CD4-positive, alpha-beta T cell treated with Interleukin-21 for 1 hour (primary cell): ENCODE measurements around the gene ZBTB14.

Source experiments
- DNase-seq: peaks from one replicate; pipeline ENCODE4 v3.0.0-alpha.2; 2020

The ZBTB14 gene, protein sequence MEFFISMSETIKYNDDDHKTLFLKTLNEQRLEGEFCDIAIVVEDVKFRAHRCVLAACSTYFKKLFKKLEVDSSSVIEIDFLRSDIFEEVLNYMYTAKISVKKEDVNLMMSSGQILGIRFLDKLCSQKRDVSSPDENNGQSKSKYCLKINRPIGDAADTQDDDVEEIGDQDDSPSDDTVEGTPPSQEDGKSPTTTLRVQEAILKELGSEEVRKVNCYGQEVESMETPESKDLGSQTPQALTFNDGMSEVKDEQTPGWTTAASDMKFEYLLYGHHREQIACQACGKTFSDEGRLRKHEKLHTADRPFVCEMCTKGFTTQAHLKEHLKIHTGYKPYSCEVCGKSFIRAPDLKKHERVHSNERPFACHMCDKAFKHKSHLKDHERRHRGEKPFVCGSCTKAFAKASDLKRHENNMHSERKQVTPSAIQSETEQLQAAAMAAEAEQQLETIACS

DNA sequence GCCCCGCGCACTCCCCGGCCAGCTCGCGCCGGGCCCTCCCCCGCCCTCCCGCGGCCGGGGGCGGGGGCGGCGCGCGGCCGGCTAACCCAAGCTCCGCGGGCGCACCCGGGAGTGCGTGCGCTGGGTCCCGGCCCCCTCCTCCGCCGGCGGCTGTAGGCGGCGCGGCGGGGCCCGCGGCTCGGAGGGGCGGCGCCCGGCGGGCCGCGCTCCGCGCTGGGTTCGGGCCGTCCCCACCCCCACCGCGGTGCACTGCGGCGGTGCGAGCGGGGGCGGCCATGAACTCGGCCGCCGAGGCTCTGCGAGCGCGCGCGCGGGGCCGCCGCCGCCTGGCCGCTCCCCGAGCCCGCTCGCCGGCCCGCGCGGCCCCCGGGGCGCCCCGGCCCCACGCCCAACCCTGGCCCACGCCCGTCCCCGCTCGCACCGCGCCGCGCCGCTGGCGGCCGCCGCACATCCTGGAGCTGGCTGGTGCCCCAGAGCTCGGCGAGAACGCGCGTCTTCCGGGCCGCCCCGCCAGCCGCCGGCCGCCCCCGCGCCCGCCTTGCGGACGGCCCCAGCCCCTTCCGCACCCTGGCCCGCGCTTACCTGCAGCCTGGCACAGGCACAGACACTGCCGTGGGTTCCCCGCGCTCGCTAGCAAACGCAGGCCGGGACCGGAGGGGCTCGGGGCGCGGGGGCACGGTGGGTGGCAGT is at the start of gene ZBTB14:
TSS of gene ZBTB14 (minus strand) at position 496 of the 690 bp plus-strand sequence. CDS start 2,480 bp downstream, outside the sequence.
- peak; percentile 72 for DNase-seq

DNA sequence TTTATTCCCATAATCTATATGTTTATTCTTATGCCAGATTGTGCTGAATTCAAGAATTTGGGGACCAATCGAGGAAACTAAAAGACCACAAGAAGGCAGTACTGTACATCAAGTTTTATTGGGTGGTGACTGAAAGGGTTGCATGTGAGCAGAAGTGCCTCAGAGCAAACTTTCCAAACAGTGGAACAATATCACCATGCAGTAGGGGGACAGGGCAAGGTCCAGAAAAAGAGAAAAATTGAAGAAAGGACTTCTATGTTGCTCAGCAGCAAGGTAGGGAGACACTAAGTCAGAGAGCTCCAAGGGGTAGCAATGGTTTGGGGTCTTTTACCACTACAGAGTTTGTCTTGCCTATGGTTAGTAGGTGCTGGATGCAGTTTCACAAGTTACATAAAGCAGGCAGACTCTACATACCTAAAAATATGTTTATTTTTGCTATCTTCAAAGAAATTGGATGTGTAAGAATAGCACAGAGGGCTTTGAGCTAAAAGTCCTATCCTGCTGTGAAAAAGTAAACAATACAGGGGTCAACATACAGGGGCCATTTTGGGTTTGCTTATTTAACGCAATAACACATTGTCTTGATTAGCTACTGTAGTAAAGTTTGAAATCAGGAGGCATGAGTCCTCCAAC is 43.8 kb upstream of the ZBTB14 start:
- DNase-seq = no peak

DNA sequence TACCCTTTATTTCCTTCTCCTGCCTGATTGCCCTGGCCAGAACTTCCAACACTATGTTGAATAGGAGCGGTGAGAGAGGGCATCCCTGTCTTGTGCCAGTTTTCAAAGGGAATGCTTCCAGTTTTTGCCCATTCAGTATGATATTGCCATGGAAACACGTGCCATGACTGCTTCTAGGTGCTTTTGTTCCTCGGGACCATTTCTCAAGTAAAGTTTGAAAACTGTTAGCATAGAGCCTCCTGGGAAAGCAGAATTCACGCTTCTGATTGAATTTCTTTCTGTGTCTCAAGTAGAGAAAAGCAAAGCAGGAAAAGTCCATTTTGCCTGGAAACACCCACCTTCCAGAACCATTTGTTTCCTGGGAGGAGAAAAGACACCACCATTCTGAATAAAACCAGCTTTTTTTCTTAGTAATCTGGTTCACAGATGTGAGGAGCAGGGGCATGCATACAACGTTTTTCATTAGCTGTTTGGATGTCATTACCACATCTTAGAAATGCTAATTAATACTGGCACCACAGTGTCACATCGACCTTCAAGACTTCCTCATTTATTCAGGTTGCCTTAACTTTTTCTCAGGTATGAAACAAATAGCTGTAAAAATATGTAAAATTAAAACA is 39.0 kb upstream of the ZBTB14 start:
- no peak for DNase-seq

DNA sequence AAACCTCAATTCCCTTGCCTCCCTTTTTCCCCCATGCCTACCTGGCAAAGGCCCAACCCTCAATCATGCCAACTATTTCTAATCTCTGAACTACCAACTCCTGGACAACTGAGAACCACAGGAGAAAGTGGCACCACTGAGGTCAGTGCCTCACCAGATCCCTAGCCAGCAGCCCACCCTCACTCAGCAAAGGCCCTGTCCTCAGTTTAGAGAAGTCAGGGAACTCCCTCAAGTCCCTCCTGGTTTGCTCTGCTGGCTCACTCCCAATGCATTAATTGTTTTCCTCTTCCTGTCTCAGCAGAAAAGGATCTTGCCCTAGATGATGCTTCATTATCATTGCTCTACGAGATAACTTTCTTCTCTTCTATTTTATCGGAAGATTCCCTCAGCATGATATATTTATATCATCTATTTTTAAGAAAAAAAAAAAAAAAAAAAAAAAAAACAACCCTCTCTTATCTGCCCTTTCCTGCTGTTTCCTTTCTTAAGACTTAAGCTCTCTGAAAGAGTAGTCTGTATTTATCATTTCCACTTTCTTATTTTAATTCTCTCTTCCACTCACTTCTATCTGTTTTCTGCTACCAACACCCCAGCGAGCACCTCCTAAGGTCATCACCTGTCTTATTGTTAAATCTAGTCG is 22.7 kb upstream of the ZBTB14 start:
- no peak for DNase-seq

DNA sequence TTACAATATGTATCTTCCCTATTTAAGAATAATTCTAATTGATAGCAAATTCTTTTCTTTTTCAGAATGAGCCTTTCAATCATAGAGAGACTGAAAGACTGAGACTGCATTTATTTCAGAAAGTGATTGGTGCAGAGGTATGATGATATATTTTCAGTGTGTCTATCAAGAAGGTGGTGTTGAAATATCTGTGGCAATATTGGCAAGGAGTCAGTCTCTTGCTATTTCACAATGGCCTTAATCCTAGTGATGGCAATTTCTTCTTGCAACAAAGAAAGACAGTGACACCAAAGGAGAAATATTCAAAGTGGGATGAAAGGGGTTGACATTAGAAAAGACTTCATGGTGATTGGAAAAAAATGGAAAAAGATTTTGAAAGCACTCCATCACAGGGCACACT is 21.7 kb upstream of the ZBTB14 start:
- DNase-seq = no peak

DNA sequence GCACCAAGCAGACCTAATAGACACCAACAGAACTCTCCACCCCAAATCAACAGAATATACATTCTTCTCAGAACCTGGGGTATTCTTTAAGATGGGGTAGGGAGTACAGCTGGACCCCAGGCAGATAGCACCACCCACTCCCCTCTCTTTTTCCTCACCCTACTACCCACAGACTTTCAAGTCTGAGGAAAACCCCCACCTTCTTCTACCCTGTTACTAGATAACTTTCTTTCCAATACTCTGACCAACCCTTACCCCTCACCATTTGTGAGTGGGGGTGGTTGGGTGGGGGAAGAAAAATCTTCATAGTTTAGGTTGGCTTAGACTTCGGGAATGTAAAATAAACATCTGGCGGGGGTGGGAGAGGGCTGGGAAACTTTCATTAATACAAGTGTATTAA is 20.3 kb upstream of the ZBTB14 start:
- DNase-seq = no peak

DNA sequence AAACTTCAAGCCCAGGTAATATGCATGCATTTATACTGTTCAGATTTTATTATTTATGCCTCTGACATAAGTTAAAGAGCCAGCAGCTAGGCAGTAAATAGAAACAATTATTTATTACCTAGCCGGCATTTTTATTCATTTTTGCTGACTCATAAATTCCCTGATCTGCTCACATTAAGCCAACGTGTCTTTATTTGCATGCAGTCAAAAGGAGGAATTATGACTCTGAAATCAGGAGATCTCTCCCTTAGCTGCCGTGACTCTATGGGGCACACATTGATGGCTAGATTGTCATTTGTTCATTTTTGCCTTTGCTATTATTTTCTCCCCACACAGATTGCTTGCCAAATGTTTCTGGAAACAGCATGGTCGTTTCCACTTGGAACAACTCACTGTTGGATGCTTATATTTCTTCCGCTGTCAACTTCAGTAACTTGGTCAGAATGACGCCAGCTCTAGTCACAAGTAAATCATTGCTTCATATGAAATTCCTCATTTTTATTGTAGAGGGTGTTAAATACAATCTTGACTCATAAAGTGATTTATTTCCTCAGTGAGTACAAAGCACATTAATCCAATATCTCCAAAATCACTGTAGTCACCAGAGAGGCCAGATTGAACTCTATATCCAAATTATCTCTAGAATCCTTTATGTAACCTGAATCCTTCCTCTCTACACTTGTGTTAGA is 15.9 kb upstream of the ZBTB14 start:
- DNase-seq = no peak

DNA sequence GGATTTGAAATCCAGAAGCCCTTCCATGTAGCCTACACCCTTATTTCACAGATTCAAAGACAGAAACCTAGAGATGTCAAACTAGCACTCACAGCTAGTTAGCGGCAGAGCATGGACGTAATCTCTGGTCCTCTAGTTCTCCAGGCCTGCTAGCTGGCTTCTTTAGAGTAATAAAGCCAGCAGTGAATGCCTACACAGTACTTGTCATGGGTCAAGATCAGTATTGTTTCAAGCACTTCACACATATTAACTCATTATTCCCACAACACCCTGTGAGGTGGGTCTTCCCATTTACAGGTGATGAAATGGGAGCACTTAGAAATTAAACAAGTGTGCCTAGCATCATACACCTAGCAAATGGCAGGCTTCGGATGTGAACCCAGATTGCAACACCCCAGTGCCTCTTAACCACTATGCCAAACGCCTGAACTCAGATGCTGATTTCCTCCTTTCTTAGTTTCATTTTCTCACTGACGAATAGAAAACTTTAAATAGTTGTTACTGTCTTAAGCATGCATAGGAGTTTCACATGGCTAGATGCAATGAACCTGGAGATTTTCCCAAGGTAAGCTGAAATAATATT is 14.5 kb upstream of the ZBTB14 start:
- DNase-seq = peak; percentile 61

DNA sequence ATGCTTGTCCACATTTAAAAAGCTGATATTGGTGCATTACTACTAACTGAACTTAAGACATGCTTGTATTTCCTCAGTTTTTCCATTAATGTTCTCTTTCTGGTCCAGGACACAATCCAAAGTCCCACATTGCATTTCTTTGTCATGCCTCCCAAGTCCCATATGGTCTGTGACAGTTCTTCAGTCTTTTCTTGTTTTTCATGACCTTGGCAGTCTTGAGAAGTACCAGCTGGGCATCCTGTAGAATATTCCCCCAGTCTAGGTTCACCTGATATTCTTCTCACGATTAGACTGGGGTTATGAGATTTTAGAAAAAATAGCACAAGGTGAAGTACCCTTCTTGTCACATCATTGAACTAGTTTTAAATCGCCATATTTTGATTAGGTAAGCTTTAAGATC is 10.3 kb upstream of the ZBTB14 start:
- DNase-seq = no peak

DNA sequence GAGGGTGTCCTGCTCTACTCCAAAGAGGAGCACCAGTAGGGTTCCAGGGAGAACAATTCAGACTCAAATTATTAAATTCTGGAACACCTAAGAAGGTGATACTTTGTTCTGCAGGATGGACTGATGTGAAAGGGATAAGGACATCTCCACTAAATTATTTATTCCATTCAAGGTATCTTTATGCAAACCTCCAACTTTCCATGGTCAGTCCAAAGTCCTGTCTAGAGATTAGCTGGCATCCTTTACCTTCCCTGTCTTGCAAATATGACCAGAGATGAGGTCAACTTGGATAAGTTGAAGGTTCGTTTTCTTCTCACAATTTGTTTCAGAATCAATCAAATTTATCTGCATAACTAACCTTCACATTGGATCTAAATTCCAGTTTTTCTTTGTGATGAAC is 8.7 kb upstream of the ZBTB14 start:
- no peak for DNase-seq

DNA sequence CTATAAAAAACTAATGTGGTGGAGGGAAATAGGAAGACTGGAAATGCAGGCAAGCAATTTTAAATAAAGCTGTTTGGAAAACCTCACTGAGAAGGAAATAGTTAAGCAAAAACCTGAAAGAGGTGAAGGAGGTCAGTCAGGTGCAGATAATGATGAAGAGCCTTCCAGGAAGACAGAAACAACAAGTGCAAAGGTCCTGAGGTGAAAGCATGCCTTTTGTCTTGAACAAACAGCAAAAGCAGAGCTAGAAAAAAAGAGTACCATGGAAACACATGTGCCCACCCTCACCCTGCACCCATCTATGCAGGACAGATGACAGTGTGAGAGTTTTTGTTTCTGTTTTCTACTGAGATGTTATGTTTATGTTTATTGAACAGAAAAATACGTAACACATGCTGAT is 8.1 kb upstream of the ZBTB14 start:
- DNase-seq = no peak

DNA sequence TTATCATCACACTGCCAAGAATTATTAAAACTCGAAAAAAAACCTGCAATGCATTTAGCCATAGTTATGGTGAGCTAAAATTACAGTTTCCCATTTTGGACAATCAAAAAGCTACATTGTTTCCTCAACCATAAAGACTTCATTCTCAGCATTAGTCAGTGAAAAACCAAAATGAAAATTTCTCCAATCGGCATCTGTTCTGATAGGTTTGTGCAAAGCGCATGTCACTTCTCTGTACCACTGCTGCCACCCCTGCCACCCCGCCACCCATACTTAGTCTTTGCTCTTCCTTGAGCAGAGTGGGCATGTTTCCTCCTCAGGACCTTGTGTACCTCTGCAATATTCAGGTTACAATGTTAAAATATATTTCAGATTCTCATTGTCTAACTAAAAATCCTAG is 7.1 kb upstream of the ZBTB14 start:
- no peak for DNase-seq

DNA sequence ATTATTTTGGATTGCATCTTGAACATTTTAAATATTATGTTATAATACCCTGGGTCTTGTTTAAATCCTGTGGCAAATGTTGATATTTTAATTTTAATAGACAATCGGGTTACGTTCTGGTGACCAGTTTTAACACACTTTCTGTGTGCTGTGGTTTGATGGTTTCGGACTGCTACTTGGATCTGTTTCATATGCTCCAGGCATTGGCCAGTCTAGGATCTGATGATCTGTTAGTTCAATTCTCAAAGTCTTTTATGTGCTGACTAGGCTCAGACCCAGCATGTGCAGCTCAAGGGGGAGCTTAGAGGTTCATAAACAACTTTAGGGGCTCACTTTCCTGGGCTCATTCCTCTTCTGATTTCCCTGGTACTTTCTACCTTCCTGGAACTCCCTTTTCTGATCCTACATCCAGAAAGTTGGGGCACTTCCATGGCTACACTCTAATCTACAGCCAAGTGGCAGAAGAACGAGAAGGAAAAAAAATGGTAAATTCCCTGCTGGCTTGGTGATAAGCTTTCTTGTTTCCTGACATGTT is 5.0 kb upstream of the ZBTB14 start:
- no peak for DNase-seq

DNA sequence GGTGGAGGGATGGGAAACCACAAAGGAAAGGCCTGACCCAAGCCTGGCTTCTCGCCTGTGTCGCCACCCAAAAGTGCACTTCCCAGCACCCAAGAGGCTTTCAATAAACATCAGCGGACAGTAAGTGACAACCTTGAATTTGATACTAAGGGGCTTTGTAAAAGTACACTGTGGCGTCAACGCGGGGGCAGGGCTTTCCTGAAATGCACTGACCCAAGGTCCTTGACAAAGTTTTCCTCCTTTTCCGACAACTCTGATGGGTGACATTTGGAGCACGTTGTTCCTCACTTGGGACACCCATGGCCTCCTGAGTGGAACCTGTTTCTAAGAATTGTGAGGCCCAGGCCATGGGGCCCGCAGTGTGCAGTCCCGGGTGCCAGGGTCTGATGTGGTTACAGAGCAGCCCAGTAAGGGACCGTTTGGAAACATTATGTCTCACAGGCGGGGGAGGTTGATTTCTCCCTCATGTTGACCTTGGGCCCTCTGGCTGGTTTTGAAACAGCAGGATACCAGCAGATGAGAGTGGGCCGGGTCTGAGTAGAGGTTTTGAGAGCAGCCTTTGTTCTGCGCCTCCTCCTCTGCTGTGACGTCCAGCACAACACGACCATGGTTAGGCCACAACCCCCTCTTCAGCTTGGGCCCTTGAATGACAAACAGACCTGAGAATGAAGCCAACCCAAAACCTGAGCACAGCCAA is 2.8 kb upstream of the ZBTB14 start:
- no peak for DNase-seq

DNA sequence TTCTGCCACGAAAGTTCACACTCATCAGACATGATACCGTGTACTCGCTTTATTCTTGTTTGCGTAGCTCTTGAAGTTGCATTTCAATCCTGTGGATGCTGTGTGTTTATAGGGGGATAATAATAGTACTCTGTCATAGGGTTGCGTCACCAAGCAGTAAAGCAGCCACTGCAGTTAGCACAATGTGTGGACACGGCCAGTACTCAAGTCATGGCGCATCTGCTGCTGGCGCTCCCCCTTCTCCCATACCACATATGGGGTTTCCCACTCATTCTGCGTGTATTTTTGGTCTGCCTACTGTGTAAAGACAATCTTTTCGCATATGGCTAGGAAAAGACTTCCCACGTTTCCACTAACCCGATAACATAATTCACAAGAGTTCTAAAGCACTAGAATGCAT is 2.1 kb upstream of the ZBTB14 start:
- no peak for DNase-seq

DNA sequence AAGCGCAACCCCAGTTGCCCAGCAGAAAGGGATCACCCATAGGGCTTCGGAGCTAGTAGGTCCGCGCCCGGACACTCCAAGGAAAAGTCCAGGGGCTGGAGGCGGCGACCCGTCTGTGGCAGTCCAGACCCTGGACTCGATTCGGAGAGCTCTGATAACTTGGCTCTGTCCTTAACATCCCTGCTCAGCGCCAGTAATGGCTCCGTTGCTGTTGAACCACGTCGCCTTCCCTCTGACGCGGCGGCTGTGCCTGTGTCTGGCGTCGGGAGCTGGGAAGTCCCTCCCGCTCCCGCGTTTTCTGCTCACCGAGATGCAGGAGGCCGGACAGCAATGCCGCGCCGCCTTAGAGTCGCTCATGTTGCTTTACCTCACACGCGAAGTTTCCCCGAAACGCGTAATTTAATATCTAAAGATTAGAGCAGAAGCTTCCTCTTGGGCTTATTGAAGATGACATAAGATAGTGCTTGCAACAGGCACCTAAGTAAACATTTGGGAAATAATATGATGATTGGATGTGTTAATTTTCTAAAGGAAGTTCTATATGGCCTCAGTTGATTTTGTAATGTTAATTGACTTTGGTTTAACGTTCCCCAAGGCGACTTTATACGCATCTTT is 1.3 kb upstream of the ZBTB14 start:
- peak; percentile 75 for DNase-seq

DNA sequence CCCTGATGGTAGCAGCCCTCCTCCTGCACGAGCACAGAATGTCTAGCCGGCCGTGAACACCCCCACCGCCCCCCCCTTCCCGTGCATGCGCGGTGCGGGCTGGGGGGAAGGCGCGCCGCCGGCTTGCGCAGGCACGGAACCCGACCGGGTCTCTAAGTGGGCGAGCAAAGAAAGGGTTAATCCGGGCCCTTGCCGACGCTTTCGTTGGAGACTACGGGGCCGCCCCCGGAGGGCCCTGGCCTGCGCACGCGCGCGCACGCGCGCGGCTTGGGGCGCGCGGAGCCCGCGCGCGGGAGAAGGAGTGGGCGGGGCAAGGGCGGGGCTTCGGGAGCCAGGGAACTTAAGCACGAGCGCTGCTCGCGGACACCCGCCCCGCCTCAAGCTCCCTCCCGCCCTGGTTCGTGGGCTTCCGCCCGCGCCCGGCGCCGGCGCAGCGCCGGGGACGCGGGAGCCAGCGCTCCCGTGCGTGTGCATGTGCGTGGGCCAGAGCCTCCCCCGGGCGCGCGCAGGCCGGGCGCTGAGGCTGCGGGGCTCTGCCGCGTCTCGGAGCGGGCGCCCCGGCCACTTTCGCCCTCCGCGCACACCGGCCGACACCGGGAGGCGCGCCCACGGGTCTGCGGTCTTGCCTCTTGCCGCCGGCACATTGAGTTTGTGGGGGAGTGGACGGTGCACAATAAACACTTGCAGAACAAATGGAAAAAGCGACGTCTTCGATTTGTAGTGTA is 617 bp upstream of the ZBTB14 start:
- peak; percentile 97 for DNase-seq

DNA sequence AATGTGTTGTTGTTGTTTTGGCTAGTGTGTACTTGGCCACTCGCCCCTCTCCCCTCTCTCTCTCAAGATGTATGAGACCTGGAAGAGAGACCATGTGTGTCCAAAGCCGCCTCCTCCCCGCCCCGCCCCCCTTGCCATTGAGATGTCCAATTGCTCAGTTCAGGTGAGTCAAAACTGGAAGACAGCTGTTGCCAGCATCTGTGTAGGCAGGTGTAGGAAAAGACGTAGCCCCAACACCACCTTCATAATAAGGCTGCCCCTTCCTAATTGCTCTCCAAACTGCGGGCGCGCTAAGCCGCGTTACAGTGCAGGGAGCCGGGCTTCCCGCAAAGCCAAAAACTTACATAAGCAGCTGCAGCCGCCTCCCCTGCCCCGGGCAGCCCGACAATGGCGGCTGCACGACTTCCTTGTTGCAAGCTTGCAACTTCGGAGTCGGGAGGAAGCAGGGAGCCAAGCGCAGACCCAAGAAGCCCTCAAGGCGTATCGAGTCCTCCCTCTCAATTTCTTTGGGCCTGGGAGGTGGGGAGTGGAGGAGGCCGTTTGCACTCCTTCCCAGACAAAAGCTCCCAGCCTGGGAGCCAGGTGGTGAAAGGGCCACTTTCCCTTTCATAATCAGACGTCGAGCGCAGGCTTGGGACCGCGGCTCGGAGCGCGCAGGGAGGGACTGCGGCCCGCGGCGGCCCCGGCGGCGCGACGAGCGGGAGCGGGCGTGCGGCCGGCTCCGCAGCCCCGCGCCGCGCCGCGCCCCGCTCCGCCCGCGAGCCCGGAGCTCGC is 882 bp downstream of the ZBTB14 start:
- peak; percentile 66 for DNase-seq

DNA sequence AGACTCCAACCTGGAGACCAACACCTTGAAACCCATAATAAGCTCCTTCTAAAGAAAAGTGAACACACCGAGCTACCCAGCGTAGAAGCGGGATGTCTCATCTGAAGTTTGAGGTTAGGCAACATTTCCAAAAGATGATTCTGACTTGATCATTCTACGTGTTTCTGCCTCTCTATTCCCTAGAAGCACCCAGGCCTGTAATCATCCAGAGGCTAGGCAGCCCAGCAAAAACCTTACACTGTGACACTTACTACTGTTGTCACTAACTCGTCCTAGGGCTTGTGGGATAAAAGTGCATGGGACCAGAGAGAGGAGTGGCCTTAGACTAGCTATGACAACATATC is 1.4 kb downstream of the ZBTB14 start:
- no peak for DNase-seq
